HG03064 (cell line): Measurements from ENCODE around the gene PLRG1.

Experiments
- ATAC-seq: cut with Tn5 transposase; IDR thresholded peaks from one replicate; pipeline ENCODE4 v1.9.1; 2021; ENCODE audit warnings: low read depth; ENCODE audit not compliant: unreplicated experiment

The PLRG1 gene

DNA sequence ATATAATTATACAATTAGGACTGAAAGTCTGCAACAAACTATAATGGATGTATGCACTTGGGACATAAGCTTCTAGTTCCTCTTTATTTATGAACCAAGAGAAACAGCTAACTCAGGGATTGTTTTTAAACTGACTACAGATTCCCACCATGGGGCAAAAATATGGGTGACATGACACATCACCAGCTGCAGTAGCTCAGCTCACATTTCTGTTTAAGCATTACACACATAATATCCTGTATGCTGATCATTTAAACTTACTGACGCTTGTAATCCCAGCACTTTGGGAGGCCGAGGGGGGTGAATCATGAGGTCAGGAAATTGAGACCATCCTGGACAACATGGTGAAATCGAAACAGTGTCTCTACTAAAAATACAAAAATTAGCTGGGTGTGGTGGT lies 24.1 kb upstream of the PLRG1 start:
- ATAC-seq: no peak

DNA sequence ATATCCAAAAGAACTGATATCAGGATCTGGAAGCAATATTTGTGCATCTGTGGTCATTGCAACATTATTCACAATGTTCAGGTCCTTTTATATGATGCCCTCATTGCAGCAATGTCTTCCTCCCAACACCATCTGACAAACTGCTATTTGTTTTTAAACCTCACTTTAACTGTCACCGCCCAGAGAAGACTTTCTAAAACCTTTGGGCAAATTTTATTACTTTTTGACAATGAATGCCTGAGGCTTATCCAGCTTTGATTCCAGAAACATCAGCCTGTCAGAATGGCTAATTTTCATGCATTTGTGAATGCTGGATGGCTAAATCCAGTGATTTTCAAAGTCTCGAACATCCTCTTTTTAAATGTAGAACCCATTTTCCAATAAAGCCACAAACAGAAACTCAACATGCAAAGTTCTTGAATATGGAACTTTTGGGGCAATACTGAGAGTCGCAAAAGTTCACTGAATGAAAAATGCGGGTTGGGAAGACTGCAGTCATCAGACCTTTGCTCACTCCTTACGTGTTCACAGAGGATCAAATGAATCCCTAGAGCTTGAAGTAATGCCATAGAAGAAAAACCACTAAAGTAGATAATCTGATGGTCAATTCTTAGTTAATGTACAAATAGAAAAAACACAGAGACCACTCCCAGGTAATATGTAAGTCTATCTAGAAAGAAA lies 23.1 kb upstream of the PLRG1 start:
- ATAC-seq: no peak

- no peak for ATAC-seq
Measured at GRCh38 chr4:154569584-154569983, 19.4 kb upstream of the PLRG1 start.

DNA sequence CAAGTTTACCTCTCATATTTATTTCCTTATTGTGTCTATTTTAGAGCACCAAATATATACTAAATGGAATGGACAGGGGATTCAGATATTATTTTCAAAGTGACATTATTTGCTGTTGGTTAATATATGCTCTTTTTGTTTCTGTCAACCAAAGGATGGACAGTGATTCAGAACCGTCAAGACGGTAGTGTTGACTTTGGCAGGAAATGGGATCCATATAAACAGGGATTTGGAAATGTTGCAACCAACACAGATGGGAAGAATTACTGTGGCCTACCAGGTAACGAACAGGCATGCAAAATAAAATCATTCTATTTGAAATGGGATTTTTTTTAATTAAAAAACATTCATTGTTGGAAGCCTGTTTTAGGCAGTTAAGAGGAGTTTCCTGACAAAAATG lies 18.8 kb upstream of the PLRG1 start:
- no peak for ATAC-seq

GRCh38 chr4:154566639-154567204 lies 16.5 kb upstream of the PLRG1 start:
- no peak for ATAC-seq

- ATAC-seq: no peak
Measured at GRCh38 chr4:154565704-154566103, 15.5 kb upstream of the PLRG1 start.

GRCh38 chr4:154564311-154564710 lies 14.1 kb upstream of the PLRG1 start:
- ATAC-seq: no peak

- no peak for ATAC-seq
Measured at GRCh38 chr4:154562697-154563254, 12.6 kb upstream of the PLRG1 start, which contains the start of gene FGB. FGB (plus strand) TSS chr4:154563011; CDS start chr4:154563019, 8 bp downstream.

GRCh38 chr4:154560824-154561231 lies 10.6 kb upstream of the PLRG1 start:
- no peak for ATAC-seq

DNA sequence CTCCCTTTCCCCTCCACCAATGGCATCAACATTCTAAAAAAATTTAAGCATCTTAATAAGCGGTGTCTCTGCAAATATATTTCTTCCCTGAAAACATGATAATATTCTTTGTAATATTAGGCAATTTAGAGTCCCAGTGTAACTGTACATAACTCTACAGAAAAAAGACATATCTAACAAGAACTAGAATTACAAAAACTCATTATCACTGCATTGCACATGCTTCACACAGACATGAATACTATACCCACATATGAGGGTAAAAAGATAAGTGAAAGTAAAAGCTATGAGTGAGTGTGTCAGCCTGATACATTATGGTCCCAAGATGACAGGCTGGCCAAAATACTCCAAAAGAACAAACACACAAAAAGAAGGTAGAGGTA lies 10.2 kb upstream of the PLRG1 start:
- ATAC-seq: no peak

GRCh38 chr4:154559494-154560418 lies 9.6 kb upstream of the PLRG1 start:
- ATAC-seq: peak; percentile 80

DNA sequence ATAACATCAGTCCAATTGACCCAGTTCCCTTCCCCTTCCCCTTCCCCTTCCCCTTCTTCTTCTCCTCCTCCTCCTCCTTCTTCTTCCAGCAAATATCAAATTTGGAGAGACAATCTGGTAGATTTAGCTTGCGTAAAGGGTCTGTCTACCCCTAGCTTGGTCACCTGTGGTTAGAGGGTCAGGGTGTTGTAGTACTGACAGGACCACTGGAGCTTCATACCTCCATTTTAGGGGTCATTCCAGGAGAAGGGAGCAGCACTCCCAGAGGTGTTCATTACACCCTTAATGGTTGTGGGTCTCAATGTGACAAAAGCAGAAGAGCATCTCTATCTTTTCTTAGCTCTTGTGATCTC lies 8.9 kb upstream of the PLRG1 start:
- peak; percentile 12 for ATAC-seq

- peak; percentile 46 for ATAC-seq
Measured at GRCh38 chr4:154551872-154552686, 1.9 kb upstream of the PLRG1 start.

- no peak for ATAC-seq
Measured at GRCh38 chr4:154545689-154546088, 4.5 kb downstream of the PLRG1 start.

GRCh38 chr4:154542271-154542879 lies 7.8 kb downstream of the PLRG1 start:
- ATAC-seq: no peak

DNA sequence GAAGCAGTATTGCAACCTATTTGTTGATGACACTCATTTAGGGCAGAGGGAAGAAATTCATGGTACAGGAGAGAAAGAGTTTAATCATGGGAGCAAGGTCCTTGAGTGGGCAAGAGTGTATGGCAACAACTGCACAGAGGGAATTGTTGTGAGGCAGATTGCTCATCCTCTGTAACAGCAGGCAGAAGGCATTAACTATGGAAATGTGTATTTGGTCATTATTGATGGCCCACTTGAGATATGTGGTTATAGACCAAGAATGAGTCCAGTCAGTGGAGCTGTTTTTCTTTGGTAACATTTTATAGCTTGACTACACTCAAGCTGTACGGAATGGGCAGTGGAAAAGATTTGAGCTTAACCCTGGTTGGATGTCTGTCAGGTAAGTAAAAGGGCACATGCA lies 15.9 kb downstream of the PLRG1 start:
- ATAC-seq: no peak

DNA sequence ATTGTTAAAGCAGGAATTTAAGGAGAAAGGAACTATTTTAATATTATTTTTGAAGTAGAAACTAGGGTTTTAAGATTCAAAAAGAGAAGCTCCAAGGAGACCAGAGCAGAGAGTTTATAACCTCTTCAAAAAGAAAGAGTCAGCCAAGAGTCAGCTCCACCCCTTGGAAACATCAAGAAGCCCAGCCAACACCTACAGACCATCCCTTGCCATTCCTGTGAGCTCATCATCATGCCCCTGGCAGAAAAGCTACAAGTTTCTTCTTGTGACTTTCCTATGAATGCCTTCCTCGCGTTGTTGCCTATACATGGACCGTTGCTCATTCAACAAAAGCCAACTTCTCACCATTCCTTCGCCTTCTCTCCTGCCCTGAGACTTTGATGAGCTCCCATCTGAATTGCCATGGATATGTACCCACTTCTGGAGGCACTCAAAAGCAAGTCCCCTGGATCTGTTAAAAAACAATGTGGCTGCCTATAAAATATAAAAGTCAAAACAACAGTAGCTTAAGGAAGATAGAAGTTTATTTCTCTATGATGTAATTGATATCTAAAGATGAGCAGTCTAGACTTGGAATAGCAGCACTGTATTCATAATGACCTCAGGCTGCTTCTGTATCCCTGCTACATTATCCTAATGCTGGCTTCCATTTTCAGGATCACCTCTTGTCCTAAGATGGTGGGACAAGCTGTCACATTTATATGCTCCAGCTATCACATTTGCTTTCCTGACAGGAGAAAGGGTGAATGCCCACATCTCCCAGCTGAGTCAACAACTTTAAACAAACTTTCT lies 20.3 kb downstream of the PLRG1 start:
- no peak for ATAC-seq

GRCh38 chr4:154528869-154529268 lies 21.3 kb downstream of the PLRG1 start:
- ATAC-seq: no peak

DNA sequence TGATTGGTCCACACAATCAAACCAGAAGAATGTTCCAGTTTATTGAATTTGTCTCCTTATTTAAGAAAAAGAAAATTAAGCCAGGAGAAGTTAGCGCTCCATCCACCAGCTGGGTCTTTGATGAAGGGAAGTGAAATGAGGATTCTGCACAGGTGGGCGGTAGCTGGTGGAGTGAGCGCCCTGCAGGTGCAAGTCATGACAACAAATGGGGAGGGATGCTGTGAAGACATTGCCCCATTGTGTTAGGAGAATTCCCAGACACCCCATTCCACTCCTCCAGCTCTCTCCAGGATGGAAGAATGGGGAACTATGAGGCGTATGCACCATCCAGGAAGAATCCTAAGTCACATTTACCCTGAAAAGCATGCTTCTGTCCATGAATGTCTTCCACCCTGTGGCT lies 22.9 kb downstream of the PLRG1 start:
- no peak for ATAC-seq
